Brain microvascular endothelial cell (primary cell): ENCODE data around the gene NPLOC4.

Experiments
- DNase-seq: peaks from one replicate; pipeline ENCODE4 v3.0.0-alpha.2; 2020
- H3K27ac ChIP-seq: fragments of 250-450 bp; sonication (Bioruptor Pico); 2 replicates; pipeline ENCODE4 v1.5.1; 2020; ENCODE audit warnings: mild to moderate bottlenecking, moderate library complexity
- H3K27me3 ChIP-seq: fragments of 250-450 bp; sonication (Bioruptor Pico); replicated peaks from 2 replicates; pipeline ENCODE4 v1.5.1; 2020; ENCODE audit warnings: mild to moderate bottlenecking
- H3K36me3 ChIP-seq: fragments of 250-450 bp; sonication (Bioruptor Pico); replicated peaks from 2 replicates; pipeline ENCODE4 v1.5.1; 2020; ENCODE audit warnings: mild to moderate bottlenecking
- H3K4me3 ChIP-seq: 2 replicates; pipeline ENCODE4 v1.5.1; 2011; ENCODE audit warnings: low read depth, mild to moderate bottlenecking, control low read depth, low read length, moderate library complexity
- CTCF ChIP-seq: IDR thresholded peaks from 2 replicates; pipeline ENCODE4 v1.5.1; 2011; ENCODE audit warnings: low read depth, mild to moderate bottlenecking, moderate library complexity, low read length, control low read depth, inconsistent platforms; ENCODE audit errors: missing control alignments
- in situ Hi-C: cut with HindIII; loops from 2 replicates; pipeline ENCODE4 v1.10.0; 2017; ENCODE audit warnings: low sequenced_read_pairs, low pct_ligation_motif_present

Gene NPLOC4

GRCh38 chr17:81509972-81510784 lies 126.7 kb downstream of the NPLOC4 start:
- DNase-seq, result no peak
- peaks cover 40% of the 10 kb centered on the region for H3K36me3 ChIP-seq
- no peak for TF ChIP-seq CTCF
- H3K4me3 ChIP-seq, result peak overlapping the region; percentile 97
- no peaks in the 10 kb centered on the region for H3K27me3 ChIP-seq
- in situ Hi-C loops, result loop anchor here (10.0 kb wide), 1 partner anchor 105 kb away; no protein-coding TSS in a partner anchor
- H3K27ac ChIP-seq, result peak overlapping the region; percentile 96

GRCh38 chr17:81509207-81509971 lies 127.5 kb downstream of the NPLOC4 start:
- DNase-seq, result no peak
- H3K4me3 ChIP-seq, result peak overlapping the region; percentile 97
- H3K36me3 ChIP-seq, result peaks cover 40% of the 10 kb centered on the region
- H3K27ac ChIP-seq, result peak overlapping the region; percentile 19
- no peak for TF ChIP-seq CTCF
- in situ Hi-C loops, result no loop called here
- no peaks in the 10 kb centered on the region for H3K27me3 ChIP-seq

DNA sequence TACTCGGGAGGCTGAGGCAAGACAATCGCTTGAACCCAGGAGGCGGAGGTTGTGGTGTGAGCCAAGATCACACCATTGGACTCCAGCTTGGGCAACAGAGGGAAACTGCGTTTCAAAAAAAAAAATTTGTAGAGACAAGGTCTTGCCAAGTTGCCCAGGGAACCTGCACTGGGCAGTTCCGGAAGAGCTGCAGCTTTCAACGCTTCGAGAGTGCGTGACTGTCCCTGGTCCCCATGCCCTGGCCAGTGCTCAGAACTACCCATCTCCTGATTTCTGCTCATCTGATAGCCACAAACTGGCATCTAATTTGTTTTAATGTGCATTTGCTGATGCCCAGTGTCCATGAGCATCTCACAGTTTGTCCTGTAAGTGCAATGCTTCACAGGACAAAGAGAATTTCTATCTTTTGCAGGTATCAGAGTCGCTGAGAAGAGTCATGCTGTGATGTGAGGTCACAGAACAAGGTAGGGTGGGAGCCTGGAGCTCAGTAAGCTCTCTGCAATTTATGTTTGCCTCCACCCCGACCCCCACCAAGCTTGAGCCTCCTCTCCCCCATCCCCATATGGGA lies 128.2 kb downstream of the NPLOC4 start:
- Histone ChIP-seq H3K27me3 (no peaks in the 10 kb centered on the region), H3K4me3 (peak overlapping the region; percentile 97), H3K36me3 (peaks cover 40% of the 10 kb centered on the region), H3K27ac (no peak overlapping the region)
- DNase-seq, result no peak
- in situ Hi-C loops, result no loop called here
- TF ChIP-seq CTCF, result no peak
